EL (cell line): ENCODE results near the gene PGF.

Source experiments
- DNase-seq: peaks from one replicate; pipeline ENCODE4 v3.0.0-alpha.2; 2016

Gene PGF

DNA sequence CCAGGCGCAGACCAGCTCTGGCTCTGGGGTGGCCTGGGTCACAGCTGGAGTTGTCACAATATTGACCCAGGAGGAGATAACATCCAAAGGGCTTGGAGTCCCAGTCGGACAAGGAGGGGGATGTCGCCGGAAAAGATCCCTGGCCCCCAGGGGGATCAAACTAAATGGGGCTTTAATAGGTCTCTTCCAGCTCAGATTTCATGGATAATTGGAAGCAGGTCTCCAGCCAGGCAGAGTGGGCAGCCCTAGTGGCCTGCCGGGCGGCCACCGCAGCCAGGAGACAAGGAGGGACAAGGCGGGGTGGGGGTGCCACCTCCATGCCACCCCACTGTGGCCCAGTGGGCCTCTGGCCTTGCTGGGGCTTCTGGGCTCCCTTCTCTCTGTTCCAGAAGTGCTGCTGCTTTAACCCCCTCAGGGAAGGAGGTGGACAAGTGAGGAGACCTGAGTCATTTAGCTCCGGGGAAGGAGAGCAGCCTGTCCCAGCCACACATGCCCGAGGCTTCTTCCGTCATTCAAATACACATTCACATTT, 23.1 kb upstream of the PGF start:
- peak; percentile 85 for DNase-seq

DNA sequence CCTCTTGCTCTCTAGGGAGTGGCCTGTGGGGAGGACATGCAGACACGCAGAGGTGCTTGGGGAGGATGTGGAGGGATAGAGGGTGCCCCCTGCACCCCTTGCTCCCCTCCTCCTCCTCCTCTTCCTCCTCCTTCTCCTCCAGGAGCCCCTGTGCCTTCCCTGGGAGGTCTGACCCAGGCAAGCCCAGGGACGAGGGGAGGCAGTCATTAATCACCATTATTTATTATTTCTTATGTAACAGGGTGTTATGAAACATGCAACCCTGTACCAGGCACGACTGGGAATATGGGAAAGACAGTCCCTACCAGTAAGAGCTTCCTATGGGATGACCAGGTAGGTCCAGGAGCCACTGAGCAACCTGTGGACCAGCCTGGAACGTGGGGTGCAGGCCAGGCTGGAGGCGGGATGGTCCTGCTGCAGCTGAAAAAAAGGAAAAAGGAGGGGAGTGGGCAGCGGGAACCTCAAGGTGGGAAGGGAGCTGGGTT, 22.5 kb upstream of the PGF start:
- no peak for DNase-seq

- DNase-seq = peak; percentile 1
Observed at GRCh38 chr14:74977164-74977900, 21.9 kb upstream of the PGF start.

GRCh38 chr14:74976264-74977113, 21.1 kb upstream of the PGF start:
- DNase-seq = peak; percentile 0

GRCh38 chr14:74975059-74975810, 19.8 kb upstream of the PGF start:
- peak; percentile 2 for DNase-seq

DNA sequence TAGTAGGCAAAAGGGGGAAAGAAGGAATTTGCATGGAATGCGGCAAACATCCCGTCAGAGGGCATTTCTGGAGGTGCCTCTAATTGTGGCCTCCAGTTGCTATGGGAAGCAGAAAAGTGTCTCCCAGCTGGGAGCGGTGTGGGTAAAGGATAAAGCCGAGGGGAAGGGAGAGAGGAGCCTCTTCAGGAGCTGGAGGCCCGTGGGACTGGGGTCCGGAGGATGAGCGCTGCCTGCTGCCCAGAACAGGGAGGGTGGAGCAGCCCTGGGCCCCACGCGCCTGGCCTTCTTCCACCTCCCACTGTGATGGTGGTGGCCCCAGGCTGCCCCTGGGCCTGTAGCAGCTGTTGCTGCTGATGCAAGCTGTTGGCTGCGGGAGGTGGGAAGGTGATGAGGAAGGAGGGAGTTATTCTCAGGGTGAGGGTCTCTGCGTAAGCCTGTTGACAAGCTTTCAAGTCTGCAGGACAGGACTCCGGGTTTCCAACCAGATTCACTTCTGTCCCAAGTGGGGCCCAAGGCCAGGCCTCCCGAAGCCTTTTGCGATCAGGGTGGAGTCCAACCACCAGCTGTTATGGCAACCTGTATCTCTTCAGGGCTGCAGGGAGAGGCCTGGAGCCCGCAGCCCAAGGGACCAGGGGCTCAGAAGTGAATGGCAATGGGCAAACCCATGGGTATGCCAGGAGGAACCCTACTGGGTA, 19.1 kb upstream of the PGF start:
- no peak for DNase-seq

DNA sequence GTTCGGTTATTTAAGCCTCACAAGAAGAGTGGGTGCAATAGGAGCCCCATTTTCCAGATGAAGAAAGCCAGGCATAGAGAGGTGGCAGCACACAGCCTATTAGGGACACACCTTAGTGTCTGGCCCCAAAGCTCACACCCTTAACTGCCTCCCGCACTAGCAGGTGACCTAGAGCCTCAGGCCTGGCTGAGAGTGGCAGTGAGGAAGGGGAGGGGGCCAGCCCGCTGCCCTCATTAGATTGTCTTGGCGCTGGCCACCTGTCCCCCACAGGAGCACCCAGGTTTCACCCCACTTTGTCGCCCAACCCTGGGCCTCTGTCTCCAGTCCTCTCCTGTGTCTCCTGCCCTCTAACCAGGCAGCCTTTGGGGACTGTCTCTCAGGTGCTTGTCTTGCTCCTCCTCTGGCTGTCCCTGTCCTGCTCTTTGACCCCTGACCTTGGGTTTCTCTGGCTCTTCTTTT, 18.5 kb upstream of the PGF start:
- DNase-seq = no peak

GRCh38 chr14:74973003-74973653, 17.7 kb upstream of the PGF start:
- peak; percentile 63 for DNase-seq

DNA sequence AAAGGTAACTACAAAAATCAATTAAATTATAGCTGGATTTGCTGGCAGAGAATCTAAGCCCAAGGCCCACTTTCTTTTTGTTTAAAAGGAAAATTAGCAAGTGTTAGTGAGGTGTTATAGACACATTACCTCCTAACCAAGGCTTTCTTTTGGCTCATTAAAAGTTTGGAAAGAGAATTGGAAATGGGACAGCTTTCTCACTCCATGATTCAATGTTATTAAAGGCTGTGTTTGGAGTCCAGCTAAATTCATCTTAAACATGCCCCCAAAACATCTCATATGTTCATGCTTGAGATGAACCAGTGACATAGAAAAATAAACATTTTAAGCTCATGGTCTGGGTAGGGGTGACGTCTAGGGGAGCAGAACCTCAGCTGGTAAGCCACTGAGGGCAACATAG, 13.4 kb upstream of the PGF start:
- DNase-seq = no peak

GRCh38 chr14:74965486-74966153, 10.2 kb upstream of the PGF start:
- DNase-seq = peak; percentile 68

- peak; percentile 73 for DNase-seq
Observed at GRCh38 chr14:74964787-74965485, 9.5 kb upstream of the PGF start.

- peak; percentile 37 for DNase-seq
Observed at GRCh38 chr14:74963705-74964271, 8.4 kb upstream of the PGF start.

GRCh38 chr14:74963178-74963704, 7.8 kb upstream of the PGF start:
- DNase-seq = no peak

DNA sequence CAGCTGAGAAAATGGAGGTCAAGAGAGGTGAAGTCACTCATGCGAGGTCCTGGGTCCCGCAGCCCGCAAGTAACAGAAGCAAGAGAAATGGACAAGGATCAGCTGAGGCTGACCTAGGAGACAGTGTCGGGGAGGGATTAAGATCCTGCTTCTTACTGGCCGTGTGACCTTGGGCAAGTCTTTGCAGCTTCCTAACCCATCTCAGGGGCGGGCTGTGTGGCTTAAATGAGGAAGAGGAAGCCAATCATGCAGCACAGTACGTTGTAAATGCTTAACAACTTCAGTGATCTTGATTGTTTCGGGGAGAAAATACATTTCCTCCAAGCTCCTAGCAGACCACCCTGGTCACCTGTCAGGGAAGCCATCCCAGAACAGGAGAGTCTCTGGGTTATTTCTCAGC, 7.1 kb upstream of the PGF start:
- no peak for DNase-seq

GRCh38 chr14:74962046-74962445, 6.6 kb upstream of the PGF start:
- no peak for DNase-seq

DNA sequence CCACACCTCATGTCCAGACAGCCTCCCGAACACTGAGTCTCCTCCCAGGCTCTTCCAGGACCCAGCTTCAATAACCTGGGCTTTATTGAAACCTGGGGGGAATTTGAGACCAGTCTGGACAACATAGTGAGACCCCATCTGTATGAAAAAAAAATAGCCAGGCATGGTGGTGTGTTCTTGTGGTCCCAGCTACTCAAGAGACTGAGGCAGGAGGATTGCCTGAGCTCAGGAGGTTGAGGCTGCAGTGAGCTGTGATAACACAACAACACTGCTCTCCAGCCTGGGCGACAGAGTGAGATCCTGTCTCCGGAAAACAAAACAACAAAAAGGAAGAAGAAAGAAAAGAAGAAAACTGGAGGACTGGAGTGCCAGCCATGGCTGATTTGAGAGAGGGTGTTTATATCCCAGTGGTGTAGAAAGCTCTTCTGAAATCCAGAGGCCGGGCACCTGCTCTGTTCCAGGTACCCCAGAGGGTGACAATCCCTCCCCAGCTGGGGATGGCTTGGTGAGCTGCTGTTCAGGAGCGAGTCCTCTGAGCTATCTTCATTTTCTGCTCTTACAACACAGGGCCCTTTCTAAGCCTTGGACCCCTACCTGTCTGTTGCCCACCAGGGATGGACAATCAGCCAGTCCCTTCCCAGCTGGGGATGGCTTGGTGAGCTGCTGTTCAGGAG, 6.0 kb upstream of the PGF start:
- DNase-seq = no peak

GRCh38 chr14:74960736-74961135, 5.3 kb upstream of the PGF start:
- DNase-seq = no peak

DNA sequence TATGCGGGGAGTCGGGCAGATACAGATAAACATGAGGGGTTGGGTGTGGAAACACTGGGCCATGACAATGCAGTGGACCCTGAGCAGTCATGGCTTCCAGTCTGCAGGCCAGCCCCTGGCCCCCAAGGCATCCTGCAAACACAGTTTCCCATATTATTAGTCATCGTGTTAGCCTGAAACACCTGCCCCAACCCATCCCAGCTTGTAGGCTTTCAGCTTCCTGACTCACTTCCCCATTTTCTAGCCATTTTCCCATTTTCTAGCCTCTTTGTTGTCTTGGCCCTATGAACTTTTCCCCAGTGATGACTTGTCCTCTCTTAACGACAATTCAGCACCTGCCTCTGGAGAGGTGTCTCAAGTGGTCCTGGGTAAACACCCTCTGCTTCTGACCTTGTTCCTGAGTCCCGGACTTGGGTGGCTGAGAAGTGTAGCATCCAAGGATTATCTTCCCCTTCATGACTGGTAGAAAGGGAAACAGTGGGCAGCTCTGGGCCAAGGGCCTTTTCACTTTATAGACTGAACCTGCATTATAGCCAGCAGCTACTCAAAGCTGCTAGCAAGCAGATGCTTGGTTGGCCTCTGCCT, 4.3 kb upstream of the PGF start:
- no peak for DNase-seq
